Gastroesophageal sphincter (tissue), 3 donors: ENCODE data around the gene SORD.

Experiments used
- CTCF ChIP-seq, 4 experiments: fragments of 200-600 bp in 2 of 4; fragments of 450-650 bp in 2 of 4; sonication (generic) in 1 of 4; IDR thresholded peaks; one replicate each; pipeline ENCODE4 v1.5.1; 2017 to 2019; ENCODE audit warnings: antibody characterized with exemption in 4 of 4, mild to moderate bottlenecking in 2 of 4, moderate library complexity in 2 of 4
- EP300 ChIP-seq: sonication (generic); formaldehyde crosslinking; IDR thresholded peaks from one replicate; pipeline ENCODE4 v1.6.1; 2017; ENCODE audit warnings: antibody characterized with exemption, mild to moderate bottlenecking
- POLR2A ChIP-seq, 2 donors: fragments of 450-650 bp; IDR thresholded peaks; one replicate each; pipeline ENCODE4 v1.6.1; 2017; ENCODE audit warnings: antibody characterized with exemption in 2 of 2, mild to moderate bottlenecking in 2 of 2, moderate library complexity in 1 of 2
- POLR2AphosphoS5 ChIP-seq: sonication (generic); formaldehyde crosslinking; IDR thresholded peaks from one replicate; pipeline ENCODE4 v1.6.1; 2017; ENCODE audit warnings: antibody characterized with exemption

GRCh38 chr15:45030743-45031142, 7.7 kb downstream of the SORD start:
- TF ChIP-seq CTCF (IDR thresholded peaks at IDR 0.05) (no peak), POLR2AphosphoS5 (no peak), POLR2A (IDR thresholded peaks at IDR 0.05) (no peak), EP300 (no peak)
